ENCODE data around the gene RARRES1.

RARRES1 gene

DNA sequence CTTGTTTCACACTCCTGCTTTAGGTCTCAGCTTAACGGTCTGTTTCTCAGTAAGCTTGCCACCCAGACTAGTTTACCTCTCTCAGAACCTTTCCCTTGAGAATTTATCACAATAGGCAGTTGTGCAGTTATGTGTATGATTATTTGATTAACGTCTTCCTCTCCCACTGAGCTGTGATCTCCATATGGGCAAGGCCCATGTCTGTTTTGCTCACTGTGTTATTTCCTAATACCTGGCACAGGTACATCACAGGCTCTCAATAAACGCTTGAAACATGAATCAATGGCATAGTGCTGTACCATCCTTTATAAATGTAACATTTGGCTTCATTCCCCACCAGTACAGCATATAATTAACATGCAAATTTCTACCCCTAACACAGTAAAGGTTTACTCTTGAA, 29.1 kb upstream of the RARRES1 start:
- no peak for TF ChIP-seq RAD21 (IDR thresholded peaks at IDR 0.05; ENCODE audit: low read depth)
- TF ChIP-seq EP300 (IDR thresholded peaks at IDR 0.05; ENCODE audit: borderline replicate concordance) = no peak
- no peak for TF ChIP-seq FOXM1 (IDR thresholded peaks at IDR 0.05; ENCODE audit: borderline replicate concordance, low read depth)
- TF ChIP-seq MAX (IDR thresholded peaks at IDR 0.05) = no peak
- no peak for TF ChIP-seq REST (IDR thresholded peaks at IDR 0.05; ENCODE audit: low read depth)
- no peak for TF ChIP-seq CREB1 (IDR thresholded peaks at IDR 0.05; ENCODE audit: low read depth)
- TF ChIP-seq EGR1 (IDR thresholded peaks at IDR 0.05) = no peak
- TF ChIP-seq ZBTB7A (IDR thresholded peaks at IDR 0.05; ENCODE audit: low read depth) = no peak
- TF ChIP-seq TEAD4 (IDR thresholded peaks at IDR 0.05) = no peak
- TF ChIP-seq NFIC (IDR thresholded peaks at IDR 0.05) = no peak
- TF ChIP-seq, protein P1, sequence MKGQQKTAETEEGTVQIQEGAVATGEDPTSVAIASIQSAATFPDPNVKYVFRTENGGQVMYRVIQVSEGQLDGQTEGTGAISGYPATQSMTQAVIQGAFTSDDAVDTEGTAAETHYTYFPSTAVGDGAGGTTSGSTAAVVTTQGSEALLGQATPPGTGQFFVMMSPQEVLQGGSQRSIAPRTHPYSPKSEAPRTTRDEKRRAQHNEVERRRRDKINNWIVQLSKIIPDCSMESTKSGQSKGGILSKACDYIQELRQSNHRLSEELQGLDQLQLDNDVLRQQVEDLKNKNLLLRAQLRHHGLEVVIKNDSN (IDR thresholded peaks at IDR 0.05) = no peak
- no peak for TF ChIP-seq TCF12 (IDR thresholded peaks at IDR 0.05; ENCODE audit: low read depth)

DNA sequence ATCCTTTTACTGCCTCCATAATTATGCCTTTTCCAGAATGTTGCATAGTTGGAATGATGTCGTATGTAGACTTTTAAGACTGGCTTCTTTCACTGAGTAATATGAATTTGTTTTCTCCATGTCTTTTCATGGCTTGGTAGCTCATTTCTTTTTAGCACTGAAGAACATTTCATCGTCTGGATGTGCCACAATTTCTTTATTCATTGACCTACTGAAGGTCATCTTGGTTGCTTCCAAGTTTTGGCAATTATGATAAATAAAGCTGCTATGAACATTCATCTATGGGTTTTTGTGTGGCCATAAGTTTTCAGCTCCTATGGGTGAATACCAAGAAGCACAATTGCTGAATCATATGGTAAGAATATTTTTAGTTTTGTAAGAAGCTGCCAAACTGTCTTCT, 23.2 kb upstream of the RARRES1 start:
- no peak for TF ChIP-seq MAX (IDR thresholded peaks at IDR 0.05)
- TF ChIP-seq TAF1 (IDR thresholded peaks at IDR 0.05; ENCODE audit: low read depth) = no peak
- TF ChIP-seq EP300 (IDR thresholded peaks at IDR 0.05; ENCODE audit: borderline replicate concordance) = no peak
- TF ChIP-seq, protein P1 (IDR thresholded peaks at IDR 0.05) = no peak
- TF ChIP-seq NFIC (IDR thresholded peaks at IDR 0.05) = no peak
- no peak for TF ChIP-seq REST (IDR thresholded peaks at IDR 0.05; ENCODE audit: low read depth)
- no peak for TF ChIP-seq TCF12 (IDR thresholded peaks at IDR 0.05; ENCODE audit: low read depth)
- no peak for TF ChIP-seq EGR1 (IDR thresholded peaks at IDR 0.05)
- no peak for TF ChIP-seq RAD21 (IDR thresholded peaks at IDR 0.05; ENCODE audit: low read depth)
- TF ChIP-seq CREB1 (IDR thresholded peaks at IDR 0.05; ENCODE audit: low read depth) = no peak
- TF ChIP-seq FOXM1 (IDR thresholded peaks at IDR 0.05; ENCODE audit: borderline replicate concordance, low read depth) = no peak
- TF ChIP-seq ZBTB7A (IDR thresholded peaks at IDR 0.05; ENCODE audit: low read depth) = no peak
- no peak for TF ChIP-seq TEAD4 (IDR thresholded peaks at IDR 0.05)
- TF ChIP-seq YY1 (IDR thresholded peaks at IDR 0.05; ENCODE audit: low read depth) = no peak
- no peak for TF ChIP-seq CEBPB (IDR thresholded peaks at IDR 0.05)

DNA sequence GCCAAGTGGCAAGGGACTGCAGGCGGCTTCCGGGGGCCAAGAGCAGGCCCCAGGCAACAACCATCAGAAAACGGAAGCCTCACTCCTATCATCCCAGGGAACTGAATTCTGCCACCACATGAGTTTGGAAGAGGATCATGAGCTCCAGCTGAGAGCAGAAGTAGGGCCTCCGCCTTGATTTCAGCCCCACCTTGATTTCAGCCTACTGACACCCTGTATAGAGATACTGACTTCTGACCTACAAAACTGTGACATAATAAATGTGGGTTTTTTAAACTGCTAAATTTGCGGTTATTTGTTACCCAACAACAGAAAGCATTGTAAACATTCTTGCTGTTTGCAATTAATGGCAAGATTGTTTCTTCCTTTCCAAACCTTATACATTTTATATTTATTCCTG, 21.6 kb upstream of the RARRES1 start:
- no peak for TF ChIP-seq TAF1 (IDR thresholded peaks at IDR 0.05; ENCODE audit: low read depth)

DNA sequence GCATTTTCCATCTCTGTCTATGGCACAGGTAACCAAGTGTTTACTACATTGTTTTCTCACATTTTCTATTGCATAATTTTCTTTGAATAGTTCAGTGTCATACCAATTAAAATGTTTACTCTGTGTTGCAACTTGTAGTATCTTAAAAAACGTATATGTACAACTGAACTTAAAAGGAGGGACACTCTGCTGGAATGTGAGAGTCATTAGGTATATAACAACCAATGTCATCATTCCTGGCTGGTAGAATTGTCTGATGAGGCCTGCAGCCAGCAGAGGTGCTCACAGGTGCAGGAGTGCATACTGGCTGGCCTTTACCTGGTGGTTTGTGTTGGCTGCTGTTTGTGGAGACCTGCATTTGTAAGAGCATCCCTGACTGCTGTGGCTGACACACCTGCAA, 19.1 kb upstream of the RARRES1 start:
- no peak for TF ChIP-seq REST (IDR thresholded peaks at IDR 0.05; ENCODE audit: low read depth)

DNA sequence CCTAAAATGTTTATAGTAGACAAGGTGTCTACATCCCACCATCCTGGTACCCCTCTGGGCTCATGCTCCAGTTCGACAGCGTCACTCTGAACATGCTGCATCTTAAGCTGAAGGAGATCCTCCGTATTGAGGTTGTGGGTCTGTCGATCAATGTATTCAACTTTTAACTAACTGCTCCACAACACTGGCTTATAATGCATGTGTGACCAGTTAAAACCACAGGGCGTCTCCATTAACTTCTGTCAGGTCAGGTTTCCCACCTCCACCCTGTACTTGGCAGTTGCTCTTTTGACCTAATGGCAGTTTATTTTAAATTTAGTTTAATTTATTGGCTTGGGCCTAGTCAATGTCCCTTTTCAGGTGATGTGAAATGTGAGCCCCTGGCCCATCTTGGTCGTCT, 17.8 kb upstream of the RARRES1 start:
- TF ChIP-seq EGR1 (IDR thresholded peaks at IDR 0.05) (no peak), YY1 (IDR thresholded peaks at IDR 0.05; ENCODE audit: low read depth) (no peak), NFIC (IDR thresholded peaks at IDR 0.05) (no peak), FOXM1 (IDR thresholded peaks at IDR 0.05; ENCODE audit: borderline replicate concordance, low read depth) (no peak), ZBTB7A (IDR thresholded peaks at IDR 0.05; ENCODE audit: low read depth) (no peak), TAF1 (IDR thresholded peaks at IDR 0.05; ENCODE audit: low read depth) (no peak), TCF12 (IDR thresholded peaks at IDR 0.05; ENCODE audit: low read depth) (no peak), RAD21 (IDR thresholded peaks at IDR 0.05; ENCODE audit: low read depth) (no peak), CREB1 (IDR thresholded peaks at IDR 0.05; ENCODE audit: low read depth) (no peak), MAX (IDR thresholded peaks at IDR 0.05) (no peak), TEAD4 (IDR thresholded peaks at IDR 0.05) (no peak), CEBPB (IDR thresholded peaks at IDR 0.05) (no peak), EP300 (IDR thresholded peaks at IDR 0.05; ENCODE audit: borderline replicate concordance) (no peak), REST (IDR thresholded peaks at IDR 0.05; ENCODE audit: low read depth) (no peak)
- TF ChIP-seq, protein P1 (IDR thresholded peaks at IDR 0.05) = no peak

Measured in Ishikawa (cell line).